ENCODE results near the gene CCDC54.

Gene CCDC54

DNA sequence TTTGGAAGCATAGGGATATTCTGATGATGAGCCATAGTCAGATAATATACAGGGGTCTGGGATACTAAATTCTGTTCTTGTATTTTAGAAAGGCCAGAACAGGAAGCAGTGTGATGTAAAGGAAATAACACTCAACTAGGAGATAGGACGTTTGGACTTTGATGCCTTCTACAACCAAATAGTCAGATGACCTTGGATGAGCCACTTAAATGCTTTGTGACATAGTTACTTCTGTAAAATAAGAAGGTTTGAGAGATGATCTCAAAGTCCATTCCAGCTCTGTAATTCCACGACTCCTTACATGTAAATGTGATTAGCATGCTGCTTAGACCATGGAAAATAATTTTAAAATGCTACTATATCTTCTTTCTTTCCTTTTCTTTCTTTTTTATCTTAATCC lies 29.5 kb upstream of the CCDC54 start:
- POLR2A ChIA-PET: no interaction called here
- TF ChIP-seq ZNF37A (tag by site-specific recombination; IDR thresholded peaks at IDR 0.05) (no peak), HIC1 (tag by site-specific recombination; IDR thresholded peaks at IDR 0.05) (no peak), GFI1B (tag by site-specific recombination; IDR thresholded peaks at IDR 0.05) (no peak), ZNF416 (tag by site-specific recombination; IDR thresholded peaks at IDR 0.05) (no peak)
- Histone ChIP-seq H3K36me3 (ENCODE audit: control insufficient read depth in 2 of 2, insufficient read depth in 1 of 2, low read length in 2 of 2) (no peaks in the 10 kb centered on the region), H3K9me3 (ENCODE audit: control insufficient read depth, insufficient read depth, low read depth, low read length) (no peaks in the 10 kb centered on the region), H3K4me1 (ENCODE audit: control insufficient read depth, insufficient read depth, low read length) (no peaks in the 10 kb centered on the region), H3K27ac (ENCODE audit: extremely low read depth, low read depth, low read length) (no peak overlapping the region), H3K4me3 (ENCODE audit: low read depth, low read length) (no peak overlapping the region)
- CTCF ChIA-PET: no interaction called here

DNA sequence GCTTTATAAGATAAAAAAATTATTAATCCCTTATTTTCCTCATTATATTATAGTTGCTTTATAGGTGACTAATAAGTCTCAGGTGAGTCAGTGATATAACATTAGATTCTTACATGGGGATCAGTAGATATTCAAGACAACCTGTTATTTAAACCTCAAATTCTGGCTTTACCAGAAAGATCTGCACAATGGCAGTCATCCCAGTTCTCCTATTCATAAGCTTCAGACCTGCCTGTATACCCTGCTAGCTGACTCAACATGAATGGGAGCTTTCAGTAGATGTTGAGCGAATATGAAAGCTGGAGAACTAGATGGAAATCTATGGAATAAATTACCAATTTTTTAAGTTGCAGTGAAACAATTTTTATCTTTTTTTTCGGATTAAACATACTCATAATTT lies 20.5 kb upstream of the CCDC54 start:
- no peak overlapping the region for H3K27ac ChIP-seq (ENCODE audit: extremely low read depth, low read depth, low read length)
- H3K36me3 ChIP-seq (ENCODE audit: control insufficient read depth in 2 of 2, insufficient read depth in 1 of 2, low read length in 2 of 2): no peaks in the 10 kb centered on the region
- ChIA-PET POLR2A (interaction anchor here (0.5 kb wide), 1 partner anchor 569 kb away, joined by 8 read pairs; no protein-coding TSS in a partner anchor), CTCF (no interaction called here)
- H3K4me1 ChIP-seq (ENCODE audit: control insufficient read depth, insufficient read depth, low read length): no peaks in the 10 kb centered on the region
- no peak overlapping the region for H3K4me3 ChIP-seq (ENCODE audit: low read depth, low read length)
- TF ChIP-seq ZNF626 (tag by site-specific recombination; IDR thresholded peaks at IDR 0.05) (no peak), ZNF768 (tag by site-specific recombination; IDR thresholded peaks at IDR 0.05) (no peak), CTCF (tag by site-specific recombination; IDR thresholded peaks at IDR 0.05) (no peak), PRDM6 (tag by site-specific recombination; IDR thresholded peaks at IDR 0.05) (no peak)
- H3K9me3 ChIP-seq (ENCODE audit: control insufficient read depth, insufficient read depth, low read depth, low read length): no peaks in the 10 kb centered on the region

- Histone ChIP-seq H3K36me3 (ENCODE audit: control insufficient read depth in 2 of 2, insufficient read depth in 1 of 2, low read length in 2 of 2) (no peaks in the 10 kb centered on the region), H3K4me3 (ENCODE audit: low read depth, low read length) (no peak overlapping the region), H3K4me1 (ENCODE audit: control insufficient read depth, insufficient read depth, low read length) (no peaks in the 10 kb centered on the region), H3K27ac (ENCODE audit: extremely low read depth, low read depth, low read length) (no peak overlapping the region), H3K9me3 (ENCODE audit: control insufficient read depth, insufficient read depth, low read depth, low read length) (no peaks in the 10 kb centered on the region)
- ChIA-PET CTCF (no interaction called here), POLR2A (no interaction called here)
- no peak for TF ChIP-seq ZNF433 (tag by site-specific recombination; IDR thresholded peaks at IDR 0.05; ENCODE audit: low read depth)
- no peak for TF ChIP-seq ZIC2 (tag by site-specific recombination; IDR thresholded peaks at IDR 0.05)
- no peak for TF ChIP-seq ZNF354C (tag by site-specific recombination; IDR thresholded peaks at IDR 0.05; ENCODE audit: borderline replicate concordance, low read depth)
- no peak for TF ChIP-seq ZBTB8A (tag by site-specific recombination; IDR thresholded peaks at IDR 0.05)
- TF ChIP-seq ZNF24 (tag by site-specific recombination; IDR thresholded peaks at IDR 0.05): no peak
- TF ChIP-seq, protein P1, sequence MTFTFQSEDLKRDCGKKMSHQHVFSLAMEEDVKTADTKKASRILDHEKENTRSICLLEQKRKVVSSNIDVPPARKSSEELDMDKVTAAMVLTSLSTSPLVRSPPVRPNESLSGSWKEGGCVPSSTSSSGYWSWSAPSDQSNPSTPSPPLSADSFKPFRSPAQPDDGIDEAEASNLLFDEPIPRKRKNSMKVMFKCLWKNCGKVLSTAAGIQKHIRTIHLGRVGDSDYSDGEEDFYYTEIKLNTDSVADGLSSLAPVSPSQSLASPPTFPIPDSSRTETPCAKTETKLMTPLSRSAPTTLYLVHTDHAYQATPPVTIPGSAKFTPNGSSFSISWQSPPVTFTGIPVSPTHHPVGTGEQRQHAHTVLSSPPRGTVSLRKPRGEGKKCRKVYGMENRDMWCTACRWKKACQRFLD (tag by site-specific recombination; IDR thresholded peaks at IDR 0.05): no peak
- no peak for TF ChIP-seq ZNF366 (tag by site-specific recombination; conservative IDR thresholded peaks at IDR 0.05)
- TF ChIP-seq ZNF423 (tag by site-specific recombination; IDR thresholded peaks at IDR 0.05): no peak
- no peak for TF ChIP-seq ZNF292 (tag by site-specific recombination; IDR thresholded peaks at IDR 0.05; ENCODE audit: borderline replicate concordance, low read depth)
- no peak for TF ChIP-seq ZSCAN16 (tag by site-specific recombination; IDR thresholded peaks at IDR 0.05)
- no peak for TF ChIP-seq SP7 (tag by site-specific recombination; IDR thresholded peaks at IDR 0.05)
- TF ChIP-seq KLF16 (tag by site-specific recombination; IDR thresholded peaks at IDR 0.05): no peak
- TF ChIP-seq, protein P2, sequence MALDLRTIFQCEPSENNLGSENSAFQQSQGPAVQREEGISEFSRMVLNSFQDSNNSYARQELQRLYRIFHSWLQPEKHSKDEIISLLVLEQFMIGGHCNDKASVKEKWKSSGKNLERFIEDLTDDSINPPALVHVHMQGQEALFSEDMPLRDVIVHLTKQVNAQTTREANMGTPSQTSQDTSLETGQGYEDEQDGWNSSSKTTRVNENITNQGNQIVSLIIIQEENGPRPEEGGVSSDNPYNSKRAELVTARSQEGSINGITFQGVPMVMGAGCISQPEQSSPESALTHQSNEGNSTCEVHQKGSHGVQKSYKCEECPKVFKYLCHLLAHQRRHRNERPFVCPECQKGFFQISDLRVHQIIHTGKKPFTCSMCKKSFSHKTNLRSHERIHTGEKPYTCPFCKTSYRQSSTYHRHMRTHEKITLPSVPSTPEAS (tag by site-specific recombination; IDR thresholded peaks at IDR 0.05): no peak
Measured at GRCh38 chr3:107361633-107362032, 15.6 kb upstream of the CCDC54 start.
